Measurements from ENCODE around the gene THRSP. TPM values are rescaled to one million over a fixed set of nuclear protein-coding genes. Genes with fewer than 3 reads are reported as not detected.
A peak's percentile ranks its signal among the peaks of the same experiment; 100 is the strongest.

Gene THRSP
- total and polyA plus RNA-seq, 2 donors (not counting 1 experiment from before 2014, with no cell fraction given) = under 0.01 to 0.19 TPM

DNA sequence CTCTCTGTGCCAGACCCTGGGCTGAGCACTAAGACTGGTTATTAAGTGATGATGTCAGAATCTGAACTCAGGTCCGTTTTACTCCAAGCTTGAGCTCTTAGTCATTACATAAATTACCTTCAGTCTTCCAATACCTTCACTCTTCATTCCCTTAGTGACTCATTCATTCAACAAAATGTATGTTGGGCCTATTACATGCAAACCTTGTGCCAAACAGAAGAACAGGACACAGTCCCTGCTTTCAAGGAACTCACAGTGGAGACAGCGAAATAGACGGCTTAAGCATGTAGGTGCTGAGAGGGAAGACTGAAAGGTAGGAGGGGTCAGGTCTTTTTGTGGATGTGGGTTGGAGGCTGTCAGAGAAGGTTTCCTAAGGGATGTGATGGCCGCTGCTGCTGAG, 43.9 kb upstream of the THRSP start:
- no peaks in the 10 kb centered on the region for H3K79me2 ChIP-seq (ENCODE audit: control insufficient read depth, insufficient read depth, low read length)
- H3K36me3 ChIP-seq (ENCODE audit: control insufficient read depth, insufficient read depth, low read length) = no peaks in the 10 kb centered on the region
- H3K9me3 ChIP-seq (ENCODE audit: control insufficient read depth, insufficient read depth, low read depth, low read length) = no peaks in the 10 kb centered on the region
- DNase-seq (ENCODE audit: low read depth in 2 of 2) = peak in 1 of 2 donors; percentile 60
- H3K4me3 ChIP-seq (replicated peaks in 1 of 4; ENCODE audit: control extremely low read depth in 1 of 4, insufficient read depth in 1 of 4, low read depth in 3 of 4, low read length in 4 of 4) = no peak overlapping the region
- no peaks in the 10 kb centered on the region for H4K20me1 ChIP-seq (ENCODE audit: control insufficient read depth, extremely low read depth, insufficient read depth, low read length)
- no peak overlapping the region for H2AFZ ChIP-seq (ENCODE audit: low read length)
- H3K27me3 ChIP-seq (ENCODE audit: control insufficient read depth, insufficient read depth, low read length) = no peaks in the 10 kb centered on the region
- H3K27ac ChIP-seq (ENCODE audit: insufficient read depth, low read length) = no peak overlapping the region
- no peak overlapping the region for H3K9ac ChIP-seq (ENCODE audit: insufficient read depth, low read length)
- TF ChIP-seq EZH2 (IDR thresholded peaks at IDR 0.05; ENCODE audit: low read length, missing control alignments) (no peak), CTCF (conservative IDR thresholded peaks at IDR 0.05 in 1 of 2, IDR thresholded peaks at IDR 0.05 in 1 of 2; ENCODE audit: low read depth in 1 of 2, low read length in 2 of 2) (no peak)
- peaks cover 3% of the 10 kb centered on the region for H3K4me1 ChIP-seq (ENCODE audit: control insufficient read depth, extremely low read depth, insufficient read depth, low read length)
- H3K4me2 ChIP-seq (ENCODE audit: extremely low read depth, insufficient read depth, low read length) = no peak overlapping the region

DNA sequence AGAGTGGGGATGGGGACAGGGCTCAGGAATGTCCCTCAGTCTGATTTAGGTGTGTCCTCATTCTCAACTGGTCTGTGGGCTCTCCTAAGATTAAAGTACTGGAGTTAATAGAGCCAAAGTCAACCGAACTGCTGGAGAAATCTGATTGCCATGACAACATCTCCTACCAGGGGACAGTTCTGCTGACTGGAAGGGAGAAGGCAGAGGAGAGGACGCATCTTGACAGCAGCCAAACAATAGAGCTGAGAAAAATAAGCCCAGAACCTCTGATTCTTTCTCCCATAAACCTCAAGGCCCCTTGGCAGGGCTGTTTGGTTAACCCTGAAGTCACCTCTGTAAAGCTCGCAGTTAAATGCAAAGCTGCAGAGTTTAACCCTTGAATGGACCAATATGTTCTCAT, 43.4 kb upstream of the THRSP start:
- no peaks in the 10 kb centered on the region for H3K36me3 ChIP-seq (ENCODE audit: control insufficient read depth, insufficient read depth, low read length)
- no peak overlapping the region for H3K4me2 ChIP-seq (ENCODE audit: extremely low read depth, insufficient read depth, low read length)
- no peaks in the 10 kb centered on the region for H3K27me3 ChIP-seq (ENCODE audit: control insufficient read depth, insufficient read depth, low read length)
- H3K27ac ChIP-seq (ENCODE audit: insufficient read depth, low read length) = no peak overlapping the region
- H3K4me3 ChIP-seq (replicated peaks in 1 of 4; ENCODE audit: control extremely low read depth in 1 of 4, insufficient read depth in 1 of 4, low read depth in 3 of 4, low read length in 4 of 4) = no peak overlapping the region
- DNase-seq (ENCODE audit: low read depth in 2 of 2) = peak in 1 of 2 donors; percentile 23
- no peaks in the 10 kb centered on the region for H4K20me1 ChIP-seq (ENCODE audit: control insufficient read depth, extremely low read depth, insufficient read depth, low read length)
- no peak overlapping the region for H2AFZ ChIP-seq (ENCODE audit: low read length)
- H3K4me1 ChIP-seq (ENCODE audit: control insufficient read depth, extremely low read depth, insufficient read depth, low read length) = peaks cover 3% of the 10 kb centered on the region
- no peaks in the 10 kb centered on the region for H3K79me2 ChIP-seq (ENCODE audit: control insufficient read depth, insufficient read depth, low read length)
- H3K9ac ChIP-seq (ENCODE audit: insufficient read depth, low read length) = no peak overlapping the region
- no peaks in the 10 kb centered on the region for H3K9me3 ChIP-seq (ENCODE audit: control insufficient read depth, insufficient read depth, low read depth, low read length)
- TF ChIP-seq EZH2 (IDR thresholded peaks at IDR 0.05; ENCODE audit: low read length, missing control alignments) = no peak
- TF ChIP-seq CTCF (conservative IDR thresholded peaks at IDR 0.05 in 1 of 2, IDR thresholded peaks at IDR 0.05 in 1 of 2; ENCODE audit: low read depth in 1 of 2, low read length in 2 of 2) = no peak

DNA sequence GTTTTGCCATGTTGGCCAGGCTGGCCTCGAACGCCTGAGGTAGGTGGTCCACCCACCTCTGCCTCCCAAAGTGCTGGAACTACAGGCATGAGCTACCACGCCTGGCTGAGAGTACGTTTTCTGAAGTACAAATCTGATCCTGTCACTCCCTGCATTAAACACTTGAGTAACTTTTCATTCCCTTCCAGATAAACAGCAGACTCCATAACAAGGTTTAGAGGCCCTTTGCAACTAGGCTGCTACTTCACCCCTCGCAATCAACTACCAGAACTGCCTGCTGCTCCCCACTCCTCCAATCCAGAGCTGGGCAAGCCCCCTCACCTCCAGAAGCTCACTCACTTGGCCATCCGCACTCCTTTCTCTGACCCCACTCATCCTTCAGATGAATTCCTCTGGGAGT, 42.0 kb upstream of the THRSP start:
- Histone ChIP-seq H3K4me1 (ENCODE audit: control insufficient read depth, extremely low read depth, insufficient read depth, low read length) (peaks cover 3% of the 10 kb centered on the region), H3K4me3 (replicated peaks in 1 of 4; ENCODE audit: control extremely low read depth in 1 of 4, insufficient read depth in 1 of 4, low read depth in 3 of 4, low read length in 4 of 4) (no peak overlapping the region), H3K9me3 (ENCODE audit: control insufficient read depth, insufficient read depth, low read depth, low read length) (no peaks in the 10 kb centered on the region), H3K79me2 (ENCODE audit: control insufficient read depth, insufficient read depth, low read length) (no peaks in the 10 kb centered on the region), H3K4me2 (ENCODE audit: extremely low read depth, insufficient read depth, low read length) (no peak overlapping the region), H4K20me1 (ENCODE audit: control insufficient read depth, extremely low read depth, insufficient read depth, low read length) (no peaks in the 10 kb centered on the region), H3K27me3 (ENCODE audit: control insufficient read depth, insufficient read depth, low read length) (no peaks in the 10 kb centered on the region), H3K36me3 (ENCODE audit: control insufficient read depth, insufficient read depth, low read length) (no peaks in the 10 kb centered on the region), H3K9ac (ENCODE audit: insufficient read depth, low read length) (no peak overlapping the region), H2AFZ (ENCODE audit: low read length) (no peak overlapping the region), H3K27ac (ENCODE audit: insufficient read depth, low read length) (no peak overlapping the region)
- TF ChIP-seq CTCF (conservative IDR thresholded peaks at IDR 0.05 in 1 of 2, IDR thresholded peaks at IDR 0.05 in 1 of 2; ENCODE audit: low read depth in 1 of 2, low read length in 2 of 2) = no peak
- TF ChIP-seq EZH2 (IDR thresholded peaks at IDR 0.05; ENCODE audit: low read length, missing control alignments) = no peak
- no peak for DNase-seq (ENCODE audit: low read depth in 2 of 2)

Measured in fibroblast of lung (primary cell).